Fibroblast of pulmonary artery (primary cell): Measurements from ENCODE around the gene VPREB3.
A peak's percentile ranks its signal among the peaks of the same experiment; 100 is the strongest.

Experiments used
- DNase-seq: peaks from one replicate; pipeline ENCODE4 v3.0.0-alpha.2; 2010; ENCODE audit warnings: low read depth
- H3K4me3 ChIP-seq: replicated peaks from 2 replicates; pipeline ENCODE4 v1.5.1; 2011; ENCODE audit warnings: low read depth, mild to moderate bottlenecking, control low read depth, low read length, moderate library complexity
- TF ChIP-seq, protein P1 (sequence below): IDR thresholded peaks from 2 replicates; pipeline ENCODE4 v1.5.1; 2011; ENCODE audit warnings: mild to moderate bottlenecking, control low read depth, low read length, inconsistent platforms; ENCODE audit errors: missing control alignments

VPREB3 gene

DNA sequence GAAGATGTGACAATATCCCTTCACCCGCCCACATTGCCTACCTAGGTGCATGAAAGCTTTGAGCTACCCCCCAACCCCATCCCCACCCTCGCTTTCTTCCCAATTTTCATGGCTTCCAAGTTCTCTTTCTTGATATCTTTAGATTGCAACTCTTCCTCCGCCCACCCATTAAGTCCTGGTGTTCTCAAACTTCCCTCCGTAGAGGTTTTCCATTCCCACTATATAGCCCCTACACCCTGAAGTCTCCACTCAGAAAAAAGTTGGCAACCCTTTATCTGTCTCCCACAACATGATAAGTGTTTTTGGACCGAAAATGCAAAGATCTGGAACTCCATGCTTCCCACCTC, 3.9 kb downstream of the VPREB3 start:
- TF ChIP-seq, protein P1, sequence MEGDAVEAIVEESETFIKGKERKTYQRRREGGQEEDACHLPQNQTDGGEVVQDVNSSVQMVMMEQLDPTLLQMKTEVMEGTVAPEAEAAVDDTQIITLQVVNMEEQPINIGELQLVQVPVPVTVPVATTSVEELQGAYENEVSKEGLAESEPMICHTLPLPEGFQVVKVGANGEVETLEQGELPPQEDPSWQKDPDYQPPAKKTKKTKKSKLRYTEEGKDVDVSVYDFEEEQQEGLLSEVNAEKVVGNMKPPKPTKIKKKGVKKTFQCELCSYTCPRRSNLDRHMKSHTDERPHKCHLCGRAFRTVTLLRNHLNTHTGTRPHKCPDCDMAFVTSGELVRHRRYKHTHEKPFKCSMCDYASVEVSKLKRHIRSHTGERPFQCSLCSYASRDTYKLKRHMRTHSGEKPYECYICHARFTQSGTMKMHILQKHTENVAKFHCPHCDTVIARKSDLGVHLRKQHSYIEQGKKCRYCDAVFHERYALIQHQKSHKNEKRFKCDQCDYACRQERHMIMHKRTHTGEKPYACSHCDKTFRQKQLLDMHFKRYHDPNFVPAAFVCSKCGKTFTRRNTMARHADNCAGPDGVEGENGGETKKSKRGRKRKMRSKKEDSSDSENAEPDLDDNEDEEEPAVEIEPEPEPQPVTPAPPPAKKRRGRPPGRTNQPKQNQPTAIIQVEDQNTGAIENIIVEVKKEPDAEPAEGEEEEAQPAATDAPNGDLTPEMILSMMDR, result no peak
- DNase-seq, result no peak
- H3K4me3 ChIP-seq, result peak overlapping the region; percentile 83

DNA sequence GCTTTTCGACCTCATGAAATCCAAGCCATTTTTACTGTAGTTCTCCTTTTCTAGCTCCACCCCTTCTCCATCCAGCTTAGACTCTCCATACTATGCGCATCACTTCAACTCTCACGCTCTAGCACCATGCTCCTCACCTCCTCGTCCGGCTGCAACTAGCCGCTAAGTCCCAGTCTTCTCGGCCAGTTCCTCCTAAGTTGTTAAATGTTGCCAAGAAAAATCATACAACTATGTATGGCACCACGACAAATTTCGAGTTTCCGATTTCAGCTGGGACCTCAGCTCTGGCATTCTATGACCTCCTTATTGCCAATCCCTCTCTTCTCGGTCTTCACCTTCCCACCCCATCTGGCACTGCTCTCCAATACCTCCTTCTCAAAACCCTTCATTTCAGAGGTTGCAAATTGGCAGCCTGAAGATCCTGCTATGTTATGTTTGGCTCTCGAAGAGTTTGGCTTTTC, 4.4 kb downstream of the VPREB3 start:
- peak overlapping the region; percentile 83 for H3K4me3 ChIP-seq
- peak; percentile 33 for DNase-seq
- TF ChIP-seq, protein P1, result no peak

DNA sequence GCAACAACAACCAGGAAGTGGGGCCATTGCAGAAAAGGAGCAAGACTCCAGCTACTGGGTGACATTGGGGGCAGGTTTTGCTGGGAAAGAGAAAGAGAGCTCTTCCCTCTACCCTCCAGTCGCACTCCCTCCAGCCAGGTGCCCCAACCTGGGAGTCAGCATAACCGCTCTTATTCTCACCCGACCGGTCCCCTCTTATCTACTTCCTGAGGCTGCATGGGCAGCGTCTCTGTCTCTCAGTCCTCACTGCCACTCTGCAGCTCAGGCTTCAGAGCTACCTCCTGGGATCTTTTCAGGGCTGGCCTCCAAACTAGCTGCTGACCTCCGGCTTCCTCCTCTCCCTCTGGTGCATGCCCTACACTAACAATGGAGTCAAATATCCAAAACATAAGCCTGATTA, 8.4 kb downstream of the VPREB3 start:
- TF ChIP-seq, protein P1, result no peak
- H3K4me3 ChIP-seq, result no peak overlapping the region
- DNase-seq, result no peak

DNA sequence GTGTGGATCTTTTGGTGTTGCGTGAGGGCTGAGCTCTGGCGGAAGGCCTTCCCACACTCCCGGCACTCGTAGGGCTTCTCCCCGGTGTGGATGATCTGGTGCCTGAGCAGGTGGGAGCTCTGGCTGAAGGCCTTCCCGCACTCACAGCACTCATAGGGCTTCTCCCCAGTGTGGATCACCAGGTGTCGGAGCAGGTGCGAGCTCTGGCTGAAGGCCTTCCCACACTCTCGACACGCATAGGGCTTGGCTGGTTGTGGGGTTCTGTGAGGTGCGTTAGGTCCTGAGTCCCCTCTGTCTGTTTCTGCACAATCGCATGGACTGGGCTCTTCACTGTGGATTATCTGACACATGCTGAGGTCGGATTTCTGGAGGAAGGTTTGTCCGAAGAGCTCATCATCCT, 9.7 kb downstream of the VPREB3 start:
- no peak overlapping the region for H3K4me3 ChIP-seq
- TF ChIP-seq, protein P1, result no peak

DNA sequence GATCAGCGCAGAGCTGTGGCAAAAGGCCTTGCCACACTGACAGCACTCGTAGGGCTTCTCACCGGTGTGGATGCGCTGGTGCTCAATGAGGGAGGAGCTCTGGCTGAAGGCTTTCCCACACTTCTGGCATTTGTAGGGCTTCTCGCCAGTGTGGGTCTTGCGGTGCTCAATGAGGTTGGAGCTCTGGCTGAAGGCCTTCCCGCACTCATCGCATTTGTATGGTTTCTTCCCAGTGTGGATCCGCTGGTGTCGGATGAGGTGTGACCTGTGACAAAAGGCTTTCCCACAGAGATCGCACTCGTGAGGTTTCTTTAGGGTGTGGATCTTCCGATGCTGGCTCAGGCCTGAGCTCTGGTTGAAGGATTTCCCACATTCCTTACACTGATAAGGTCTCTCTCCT, 10.2 kb downstream of the VPREB3 start:
- no peak for DNase-seq
- no peak overlapping the region for H3K4me3 ChIP-seq
- TF ChIP-seq, protein P1, result no peak

More for the DNA sequence above, 9.7 kb downstream of the VPREB3 start:
- no peak for DNase-seq

DNA sequence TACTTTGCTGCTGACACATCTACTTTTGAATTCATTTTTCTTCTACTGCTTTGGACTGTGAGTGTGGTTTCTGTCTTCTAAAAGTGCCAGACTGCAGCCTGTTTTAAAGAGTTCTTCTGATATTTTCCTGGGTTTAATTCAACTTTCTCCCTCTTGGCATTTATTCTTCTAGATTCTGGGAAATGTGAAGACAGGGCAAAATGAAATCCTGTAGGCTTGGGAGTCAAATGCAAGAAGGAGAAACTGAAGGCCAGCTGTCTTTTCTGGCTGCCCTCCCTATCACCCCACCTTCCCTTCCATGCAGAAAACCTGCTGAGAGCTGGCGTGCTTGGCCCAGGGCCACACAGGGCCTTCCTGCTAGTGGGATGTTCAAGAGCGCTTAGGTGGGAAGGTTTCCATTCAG, 10.9 kb downstream of the VPREB3 start:
- TF ChIP-seq, protein P1, result no peak
- no peak for DNase-seq
- no peak overlapping the region for H3K4me3 ChIP-seq

DNA sequence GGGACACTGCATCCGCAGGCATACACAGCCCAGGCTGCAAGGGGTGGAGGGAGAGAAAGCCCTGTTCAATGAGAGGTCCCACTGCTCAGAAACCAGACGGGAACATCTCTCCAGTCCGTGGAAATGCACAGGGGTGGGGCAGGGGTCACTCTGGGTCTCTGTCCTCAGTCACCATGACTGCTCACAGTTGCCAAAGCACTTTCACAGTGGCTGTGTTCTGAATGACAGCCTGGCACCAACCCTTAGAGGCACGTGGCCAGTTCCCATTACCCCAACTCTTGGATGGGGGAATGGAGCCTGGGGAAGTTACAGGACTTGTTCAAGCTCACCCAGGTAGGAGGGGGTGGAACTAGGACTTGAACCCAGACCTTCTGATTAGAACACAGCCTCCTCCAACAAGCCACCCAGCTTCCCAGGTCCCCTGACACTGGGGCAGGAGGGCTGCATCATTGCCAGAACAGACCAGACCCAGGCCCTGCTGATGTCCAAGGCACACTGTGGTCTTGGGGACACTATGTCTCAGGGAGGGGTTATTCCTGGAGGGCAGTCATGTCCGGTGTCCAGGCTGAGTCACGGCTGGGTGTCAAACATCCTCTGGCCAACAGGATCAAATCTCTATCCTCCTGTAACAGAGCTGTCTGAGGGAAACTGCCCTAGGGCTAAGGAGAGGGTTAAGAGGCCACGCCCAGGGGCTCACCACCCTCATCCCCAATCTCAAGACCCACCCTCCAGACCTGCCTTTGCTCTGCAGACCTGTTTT, 11.5 kb downstream of the VPREB3 start:
- TF ChIP-seq, protein P1, result no peak
- no peak for DNase-seq

More for the DNA sequence above, 11.5 kb downstream of the VPREB3 start:
- H3K4me3 ChIP-seq, result no peak overlapping the region
